Heart right ventricle (tissue), 16 donors: ENCODE results near the gene LPCAT1. TPM values are rescaled to one million over a fixed set of nuclear protein-coding genes. Genes with fewer than 3 reads are reported as not detected.

Experiments
- ATAC-seq, 8 donors: fragments of 200-7000 bp; cut with Tn5 transposase; one replicate each; pipeline ENCODE4 v1.9.1; 2020; ENCODE audit warnings: mild to moderate bottlenecking in 8 of 8, moderate library complexity in 8 of 8, moderate number of reproducible peaks in 1 of 8
- DNase-seq, 2 donors: peaks; one replicate each; pipeline ENCODE4 v3.0.0-alpha.2; 2020
- H3K27ac ChIP-seq, 10 donors: fragments of 200-600 bp; sonication (generic) in 2 of 10; one replicate each; pipeline versions ENCODE4 v1.5.0 to v1.8.0; 2020 to 2022; ENCODE audit warnings: mild to moderate bottlenecking in 3 of 10
- H3K27me3 ChIP-seq, 7 donors: fragments of 200-600 bp; one replicate each; pipeline ENCODE4 v1.8.0; 2021 to 2022; ENCODE audit warnings: mild to moderate bottlenecking in 2 of 7
- H3K36me3 ChIP-seq, 9 donors: fragments of 200-600 bp; sonication (generic) in 1 of 9; one replicate each; pipeline versions ENCODE4 v1.5.0 to v1.8.0; 2020 to 2022; ENCODE audit warnings: mild to moderate bottlenecking in 2 of 9
- H3K4me1 ChIP-seq, 9 donors: fragments of 200-600 bp; sonication (generic) in 1 of 9; one replicate each; pipeline versions ENCODE4 v1.5.0 to v1.8.0; 2020 to 2022; ENCODE audit warnings: mild to moderate bottlenecking in 4 of 9
- H3K4me3 ChIP-seq, 10 donors: fragments of 200-600 bp; sonication (generic) in 2 of 10; one replicate each; pipeline versions ENCODE4 v1.5.0 to v1.8.0; 2020 to 2022; ENCODE audit warnings: mild to moderate bottlenecking in 7 of 10, moderate library complexity in 2 of 10
- H3K9me3 ChIP-seq, 11 donors: fragments of 200-600 bp in 10 of 11; sonication (generic) in 2 of 11; one replicate each; pipeline versions ENCODE4 v1.5.0 to v1.8.0; 2013 to 2022; ENCODE audit warnings: mild to moderate bottlenecking in 2 of 11, control low read depth in 1 of 11, moderate library complexity in 1 of 11
- WGBS, 2 donors: extraction: QIAGEN DNeasy Blood & Tissue Kit; methylation state at CpG; one replicate each; pipeline ENCODE4 v1.1.7; 2013; ENCODE audit warnings: inconsistent platforms in 1 of 2; 5-methylcytosine and 5-hydroxymethylcytosine counted together
- intact Hi-C, 10 donors: fragments of 100-400 bp; cut with DNase I; formaldehyde crosslinking; loops; one replicate each; pipeline versions ENCODE4 v1.11.1 to v1.14.2; 2022
- polyA plus RNA-seq, 2 donors: library from polyadenylated mRNA; stranded (reverse); fragments of 200-250 nt; gene quantifications; one replicate each; pipeline ENCODE4 v1.2.3, GENCODE V29; 2013
- total RNA-seq, 10 donors: library from RNA; stranded (reverse); fragmentation: NEBNext Ultra II Directional in 3 of 10; extraction: Animal tissue kit (Norgen Biotek cat#: 25700) in 3 of 10; gene quantifications; one replicate each; pipeline versions ENCODE4 v1.2.1 to v1.2.4, GENCODE V29; 2021 to 2023
- TF ChIP-seq, protein P1 (sequence below), 9 donors: fragments of 200-600 bp; sonication (generic) in 2 of 9; IDR thresholded peaks; one replicate each; pipeline versions ENCODE4 v1.5.0 to v1.8.0; 2021 to 2022; ENCODE audit warnings: antibody characterized with exemption in 9 of 9, mild to moderate bottlenecking in 5 of 9, moderate library complexity in 1 of 9
- donor health status: Arrhythmogenic right ventricular cardiomyopathy.
- donor health status: ischemic (EF 13 %, LVEDD 7.1; RV severe dilation, severe dysfunction).
- donor health status: healthy with polysubstance abuse.
- donor health status: DM: no; HTN: yes; CAD: no.
- donor health status: DM: no; HTN: no; CAD: no.
- donor health status: ischemic (EF 25% LVEDD 6.9; RV normal size, moderate dysfunction).
- donor health status: ischemic (EF 25% LVEDD 5.7; RV mildly dilated, moderate dysfunction).
- donor health status: healthy.
- donor health status: DM: yes; HTN: yes; CAD: no.
- donor health status: Ischemic cardiomyopathy.
- donor health status: ischemic (EF 35%, LVEDD 5.7; RV mildly dilated, moderate dysfunction).
- donor health status: nonischemic (EF 11% LVEDD 7.7; RV severe dilation, severe dysfunction).
- donor health status: DM: yes; HTN: yes; CAD: no.
- donor health status: PGD.
- donor health status: ischemic (EF 29% LVEDD 5.4; RV normal size, mild dysfunction).
- donor health status: nonischemic (EF 23%, LVEDD 6.1; RV moderate dilation, normal function).

LPCAT1 gene
- total and polyA plus RNA-seq, 12 donors: 5.6 to 25.5 (median 9.6) TPM

DNA sequence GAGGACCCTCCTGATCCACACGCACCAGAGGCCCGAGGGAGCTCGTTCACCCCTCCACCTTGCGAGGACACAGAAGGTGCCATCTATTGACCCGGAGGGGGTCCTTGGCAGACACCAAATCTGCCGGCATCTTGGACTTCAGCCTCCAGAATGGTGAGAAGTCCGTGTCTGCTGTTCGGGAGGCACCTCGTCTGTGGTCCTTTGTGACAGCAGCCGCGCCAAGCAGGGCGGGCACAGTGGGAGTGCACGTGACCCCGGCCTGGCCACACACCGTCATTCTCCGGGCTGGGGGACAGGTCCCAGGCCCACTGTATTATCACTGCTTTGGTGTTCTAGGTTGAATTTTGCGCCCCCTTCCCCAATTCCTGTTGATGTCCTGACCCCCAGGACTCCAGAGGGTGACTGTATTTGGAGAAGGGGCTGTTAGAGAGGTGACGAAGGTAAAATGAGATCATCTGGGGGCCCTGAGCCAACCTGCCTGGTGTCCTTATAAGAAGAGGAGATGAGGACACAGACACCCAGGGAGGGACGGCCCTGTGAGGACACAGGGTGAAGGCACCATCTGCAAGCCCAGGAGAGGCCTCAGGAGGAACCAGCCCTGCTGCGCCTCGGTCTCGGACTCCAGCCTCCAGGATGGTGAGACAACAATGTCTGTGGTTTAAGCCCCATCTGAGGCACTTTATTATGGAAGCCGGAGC lies 15.7 kb downstream of the LPCAT1 start:
- TF ChIP-seq, protein P1, sequence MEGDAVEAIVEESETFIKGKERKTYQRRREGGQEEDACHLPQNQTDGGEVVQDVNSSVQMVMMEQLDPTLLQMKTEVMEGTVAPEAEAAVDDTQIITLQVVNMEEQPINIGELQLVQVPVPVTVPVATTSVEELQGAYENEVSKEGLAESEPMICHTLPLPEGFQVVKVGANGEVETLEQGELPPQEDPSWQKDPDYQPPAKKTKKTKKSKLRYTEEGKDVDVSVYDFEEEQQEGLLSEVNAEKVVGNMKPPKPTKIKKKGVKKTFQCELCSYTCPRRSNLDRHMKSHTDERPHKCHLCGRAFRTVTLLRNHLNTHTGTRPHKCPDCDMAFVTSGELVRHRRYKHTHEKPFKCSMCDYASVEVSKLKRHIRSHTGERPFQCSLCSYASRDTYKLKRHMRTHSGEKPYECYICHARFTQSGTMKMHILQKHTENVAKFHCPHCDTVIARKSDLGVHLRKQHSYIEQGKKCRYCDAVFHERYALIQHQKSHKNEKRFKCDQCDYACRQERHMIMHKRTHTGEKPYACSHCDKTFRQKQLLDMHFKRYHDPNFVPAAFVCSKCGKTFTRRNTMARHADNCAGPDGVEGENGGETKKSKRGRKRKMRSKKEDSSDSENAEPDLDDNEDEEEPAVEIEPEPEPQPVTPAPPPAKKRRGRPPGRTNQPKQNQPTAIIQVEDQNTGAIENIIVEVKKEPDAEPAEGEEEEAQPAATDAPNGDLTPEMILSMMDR (IDR thresholded peaks at IDR 0.05): no peak
- ATAC-seq: no peak
- H3K4me1 ChIP-seq: peaks cover 0 to 39% (median 13%) of the 10 kb centered on the region in 9 donors
- H3K4me3 ChIP-seq: no peak overlapping the region
- no peaks in the 10 kb centered on the region for H3K27me3 ChIP-seq
- DNase-seq: peak in 1 of 2 donors; percentile 6
- WGBS, 2 donors: 96 to 97% methylated on average over 23 of the region's 23 CpGs
- intact Hi-C loops: no loop called here
- H3K36me3 ChIP-seq: peaks cover 0 to 47% (median 0%) of the 10 kb centered on the region in 9 donors
- no peak overlapping the region for H3K27ac ChIP-seq
- no peaks in the 10 kb centered on the region for H3K9me3 ChIP-seq

DNA sequence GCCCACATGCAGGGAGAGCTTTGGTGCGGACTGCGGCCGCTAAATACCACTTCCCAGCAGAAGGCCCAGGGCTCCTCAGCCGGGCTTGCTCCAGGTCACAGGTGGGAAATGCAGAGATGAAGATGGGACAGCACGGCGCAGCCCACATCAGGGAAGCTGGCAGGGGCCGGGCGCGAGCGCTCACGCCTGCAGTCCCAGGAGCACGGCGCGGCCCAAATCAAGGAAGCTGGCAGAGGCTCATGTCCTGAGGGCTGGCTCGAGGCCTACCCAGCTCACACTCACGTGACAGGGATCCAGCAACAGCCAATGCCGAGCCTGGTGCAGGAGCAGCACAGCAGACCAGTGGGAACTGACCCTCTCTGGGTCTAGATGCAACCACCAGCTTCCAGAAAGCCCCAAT lies 16.3 kb downstream of the LPCAT1 start:
- H3K27ac ChIP-seq: peak overlapping the region in 1 of 10 donors; percentile 26
- DNase-seq (peak in 1 of 2 donors; percentile 5), ATAC-seq (peak in 1 of 8 donors; percentile 43)
- H3K9me3 ChIP-seq: no peaks in the 10 kb centered on the region
- TF ChIP-seq, protein P1 (IDR thresholded peaks at IDR 0.05): no peak
- peaks cover 0 to 43% (median 0%) of the 10 kb centered on the region in 9 donors for H3K36me3 ChIP-seq
- intact Hi-C loops: no loop called here
- no peak overlapping the region for H3K4me3 ChIP-seq
- WGBS, 2 donors: 89 to 91% methylated on average over 17 of the region's 17 CpGs
- no peaks in the 10 kb centered on the region for H3K27me3 ChIP-seq
- H3K4me1 ChIP-seq: peaks cover 0 to 46% (median 15%) of the 10 kb centered on the region in 9 donors

DNA sequence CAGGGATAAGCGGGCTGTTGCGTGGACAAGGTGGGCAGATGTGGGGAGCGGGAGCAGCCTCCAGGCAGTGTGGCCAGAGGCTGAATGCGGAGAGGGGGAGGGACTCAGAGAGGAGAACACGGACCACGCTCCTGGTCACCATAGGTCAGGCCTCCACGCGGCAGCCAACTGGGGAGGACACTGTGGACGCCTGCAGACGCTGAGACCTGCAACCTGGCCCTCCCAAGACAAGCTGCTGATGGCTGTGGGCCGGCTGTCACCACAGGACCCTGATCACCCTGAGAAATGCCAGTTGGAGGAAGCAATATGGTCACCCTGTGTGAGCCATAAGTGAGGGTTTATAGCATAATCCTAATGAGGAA lies 16.8 kb downstream of the LPCAT1 start:
- H3K4me1 ChIP-seq: peaks cover 0 to 50% (median 15%) of the 10 kb centered on the region in 9 donors
- H3K27me3 ChIP-seq: no peaks in the 10 kb centered on the region
- DNase-seq (peak in 1 of 2 donors; percentile 2), ATAC-seq (no peak)
- no peak overlapping the region for H3K4me3 ChIP-seq
- H3K27ac ChIP-seq: peak overlapping the region in 1 of 10 donors; percentile 26
- TF ChIP-seq, protein P1 (IDR thresholded peaks at IDR 0.05): no peak
- no peaks in the 10 kb centered on the region for H3K9me3 ChIP-seq
- peaks cover 0 to 38% (median 0%) of the 10 kb centered on the region in 9 donors for H3K36me3 ChIP-seq
- intact Hi-C loops: no loop called here
- 90 to 91% methylated on average over 11 of the region's 11 CpGs for WGBS, 2 donors

DNA sequence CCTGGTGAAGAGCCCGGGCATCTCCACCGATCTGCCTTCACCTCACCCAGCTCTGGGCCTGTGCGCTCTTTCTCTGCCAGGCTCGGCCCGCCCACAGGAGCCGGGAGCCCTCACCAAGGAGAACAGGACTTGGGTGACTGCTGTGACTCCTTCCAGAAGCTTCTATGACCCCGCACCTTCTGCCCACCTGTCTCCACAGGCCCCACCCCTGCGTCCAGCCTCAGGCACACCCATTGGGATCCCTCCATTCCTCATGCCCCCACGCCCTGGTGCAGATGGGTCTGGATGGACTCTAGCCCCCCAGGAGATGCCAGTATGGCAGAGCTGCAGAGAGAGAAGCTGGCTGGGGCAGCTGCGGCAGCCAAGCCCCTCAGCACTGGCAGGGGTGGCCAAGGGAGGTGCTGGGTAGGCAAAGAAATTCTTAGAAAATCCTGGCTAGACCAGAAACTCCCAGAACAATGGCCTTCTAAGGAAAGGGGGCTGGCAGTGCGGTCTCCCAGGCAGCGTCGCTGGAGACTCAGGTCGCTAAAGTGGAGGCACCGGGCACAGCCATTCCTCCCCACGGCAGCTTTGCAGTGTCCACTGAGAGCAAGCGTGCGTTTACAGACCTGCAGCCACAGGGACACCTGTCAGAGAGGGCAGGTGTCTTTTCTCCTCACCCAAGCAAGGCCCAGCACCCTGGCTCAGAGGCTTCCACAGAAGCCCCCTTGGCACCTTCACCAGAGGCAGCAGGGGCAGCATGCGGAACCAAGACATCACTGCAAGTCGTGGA lies 17.3 kb downstream of the LPCAT1 start:
- Histone ChIP-seq H3K9me3 (no peaks in the 10 kb centered on the region), H3K4me3 (no peak overlapping the region), H3K4me1 (peaks cover 0 to 53% (median 16%) of the 10 kb centered on the region in 9 donors), H3K27me3 (no peaks in the 10 kb centered on the region), H3K27ac (no peak overlapping the region), H3K36me3 (peaks cover 0 to 33% (median 0%) of the 10 kb centered on the region in 9 donors)
- 88% methylated on average over 20 of the region's 20 CpGs for WGBS, 2 donors
- no peak for ATAC-seq
- peak in 1 of 2 donors; percentile 5 for DNase-seq
- intact Hi-C loops: no loop called here
- TF ChIP-seq, protein P1 (IDR thresholded peaks at IDR 0.05): no peak
